Ramos (cell line): Measurements from ENCODE around the gene LRRC15.

Experiments
- in situ Hi-C: fragments of 300-500 bp; cut with MboI; formaldehyde crosslinking; loops from one replicate; pipeline ENCODE4 v1.14.3; 2022; ENCODE audit warnings: low sequenced_read_pairs; ENCODE audit not compliant: unreplicated experiment

The LRRC15 gene

DNA sequence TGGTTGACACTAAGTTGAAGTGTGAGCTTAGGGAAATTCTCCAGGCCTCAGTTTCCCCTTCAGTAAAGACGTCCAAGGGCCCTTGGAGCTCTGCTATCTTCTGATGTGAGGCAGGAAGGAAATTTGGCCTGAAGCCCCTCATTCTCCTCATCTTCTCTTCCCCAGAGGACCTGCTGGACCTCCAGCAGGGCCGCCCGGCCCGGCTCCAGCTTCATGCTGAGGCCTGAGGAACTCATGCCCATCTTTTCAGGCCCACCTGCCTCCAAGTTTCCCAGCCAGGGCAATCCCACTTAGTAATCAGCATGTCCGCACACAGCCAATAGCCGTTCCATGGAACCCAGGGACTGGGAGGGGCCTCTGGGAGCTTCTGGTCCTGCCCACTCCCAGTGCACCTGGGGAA is 4.0 kb downstream of the LRRC15 start:
- in situ Hi-C loops, result no loop called here

DNA sequence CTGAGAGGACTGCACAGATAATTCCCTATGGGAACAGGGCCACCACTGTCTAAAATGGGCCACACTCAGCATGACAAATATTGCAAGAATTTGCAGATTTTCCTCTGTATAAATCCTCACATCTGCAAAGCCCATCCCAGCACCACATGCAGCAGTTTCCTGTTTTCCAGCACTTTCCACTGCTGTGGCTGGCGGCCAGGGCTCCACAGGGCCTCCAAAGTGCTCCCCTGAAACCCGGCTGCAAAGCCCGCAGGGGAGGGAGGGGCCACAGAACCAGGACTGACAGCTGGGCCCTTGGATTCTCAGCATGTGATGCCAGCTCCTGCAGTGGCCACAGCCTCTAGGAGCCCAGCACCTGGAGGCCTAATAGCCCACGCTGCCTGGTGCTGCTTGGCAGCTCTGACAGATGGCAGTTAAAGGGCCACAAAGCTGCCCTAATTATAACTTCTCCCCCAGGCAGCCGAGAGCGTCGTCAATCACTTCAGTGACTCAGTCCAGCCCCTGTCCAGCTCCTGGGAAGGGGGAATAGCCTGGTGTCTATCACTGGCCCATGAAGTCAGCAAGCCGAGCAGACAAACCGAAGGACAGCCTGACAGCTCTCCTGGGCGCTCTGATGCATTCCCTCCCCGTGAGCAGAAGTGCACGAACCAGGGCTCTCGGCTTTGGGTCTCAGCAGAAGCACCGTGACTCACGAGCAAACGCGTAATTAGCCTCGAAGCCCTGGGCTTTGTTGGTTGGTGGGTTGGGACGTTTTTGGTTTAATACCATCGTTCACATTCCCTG is 4.7 kb downstream of the LRRC15 start:
- in situ Hi-C loops, result no loop called here

DNA sequence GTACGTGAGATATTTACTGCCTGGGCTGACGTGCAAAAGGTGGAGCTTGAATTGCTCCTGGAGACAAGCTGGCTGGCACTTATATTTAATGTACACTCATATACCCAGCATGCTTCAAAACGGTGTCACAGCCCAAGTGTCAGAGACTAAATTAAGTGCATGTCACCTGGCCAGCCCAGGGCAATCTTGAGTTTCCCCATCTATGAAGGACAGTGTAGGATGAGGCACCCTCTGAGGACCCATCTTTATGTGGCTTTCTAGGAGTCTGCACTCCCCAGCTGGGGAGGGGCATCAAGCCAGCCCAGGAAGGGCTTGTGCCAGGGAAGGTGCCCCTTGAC is 5.3 kb downstream of the LRRC15 start:
- in situ Hi-C loops, result no loop called here

DNA sequence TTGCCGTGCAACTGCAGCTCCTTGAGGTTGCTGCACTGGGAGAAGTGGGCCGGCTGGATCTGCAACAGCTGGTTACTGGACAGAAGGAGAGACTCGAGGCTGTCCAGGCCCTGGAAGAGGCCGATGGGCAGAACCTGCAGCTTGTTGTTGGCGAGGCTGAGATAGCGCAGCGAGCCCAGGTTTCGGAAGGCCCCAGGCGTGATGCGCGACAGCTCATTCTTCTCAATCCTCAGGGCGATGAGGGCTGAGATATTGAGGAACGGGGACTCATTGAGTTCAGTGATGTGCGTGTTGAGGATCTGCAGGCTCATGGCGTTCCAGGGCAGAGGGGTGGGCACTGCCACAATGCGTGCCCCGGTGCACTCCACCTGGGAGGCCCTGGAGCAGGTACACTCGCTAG is 9.0 kb downstream of the LRRC15 start:
- in situ Hi-C loops, result no loop called here

DNA sequence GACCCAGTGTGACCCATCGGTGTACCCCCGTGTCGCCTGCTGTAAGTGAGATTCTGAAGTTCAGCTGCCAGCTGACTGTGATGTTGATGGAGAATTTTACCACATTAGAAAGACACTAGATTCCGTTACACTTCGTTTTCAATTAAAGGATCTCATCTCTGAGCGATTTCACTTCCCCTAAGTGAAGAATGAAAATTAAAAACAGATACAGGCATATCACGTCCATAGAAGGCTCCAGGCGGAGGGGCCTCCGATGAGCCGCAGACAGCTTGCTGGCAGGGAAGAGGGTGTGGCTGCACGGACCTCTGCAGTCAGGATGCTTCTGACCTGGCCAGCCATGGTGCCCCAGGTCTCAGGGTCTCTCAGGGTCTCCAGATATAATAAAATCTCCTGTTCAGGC is 11.9 kb downstream of the LRRC15 start:
- in situ Hi-C loops, result no loop called here

DNA sequence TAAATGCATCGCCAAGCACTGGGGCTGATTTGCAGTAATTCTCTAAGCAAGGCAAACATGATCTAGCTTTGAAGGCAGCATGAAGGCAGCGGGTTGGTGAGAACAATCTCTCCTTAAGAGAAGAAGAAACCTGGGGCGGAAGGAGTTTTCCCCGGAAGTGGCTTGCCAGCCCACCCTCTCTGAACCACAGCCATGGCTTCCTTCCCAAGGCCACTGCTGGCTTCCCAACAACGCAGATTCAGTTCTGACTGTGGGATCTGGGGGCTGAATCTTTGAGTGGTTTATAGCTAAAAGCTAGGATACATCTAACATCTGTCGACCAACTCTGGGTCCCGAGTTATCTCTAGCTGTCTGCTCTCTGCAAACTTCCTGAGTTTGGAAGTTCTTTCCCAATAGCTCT is 14.2 kb downstream of the LRRC15 start:
- in situ Hi-C loops, result no loop called here

DNA sequence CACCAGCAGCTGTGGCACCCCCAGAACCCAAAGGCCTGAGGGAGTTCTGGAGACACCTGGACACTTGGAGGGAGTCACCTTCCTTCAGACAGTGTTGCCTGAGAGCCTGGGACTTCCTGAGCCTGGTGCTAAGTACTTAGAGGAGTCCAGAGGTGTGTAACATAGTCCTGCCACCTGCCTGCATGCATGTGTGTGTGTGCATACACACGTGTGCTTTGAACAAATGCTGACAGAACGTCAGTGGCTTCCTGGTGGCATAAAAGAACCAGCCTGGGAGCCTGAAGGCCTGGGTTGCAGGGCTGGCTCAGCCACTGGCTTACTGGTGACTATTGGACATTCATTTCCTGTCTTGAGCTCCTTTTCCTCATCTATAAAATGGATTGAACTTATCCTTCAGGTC is 15.2 kb downstream of the LRRC15 start:
- in situ Hi-C loops, result no loop called here

DNA sequence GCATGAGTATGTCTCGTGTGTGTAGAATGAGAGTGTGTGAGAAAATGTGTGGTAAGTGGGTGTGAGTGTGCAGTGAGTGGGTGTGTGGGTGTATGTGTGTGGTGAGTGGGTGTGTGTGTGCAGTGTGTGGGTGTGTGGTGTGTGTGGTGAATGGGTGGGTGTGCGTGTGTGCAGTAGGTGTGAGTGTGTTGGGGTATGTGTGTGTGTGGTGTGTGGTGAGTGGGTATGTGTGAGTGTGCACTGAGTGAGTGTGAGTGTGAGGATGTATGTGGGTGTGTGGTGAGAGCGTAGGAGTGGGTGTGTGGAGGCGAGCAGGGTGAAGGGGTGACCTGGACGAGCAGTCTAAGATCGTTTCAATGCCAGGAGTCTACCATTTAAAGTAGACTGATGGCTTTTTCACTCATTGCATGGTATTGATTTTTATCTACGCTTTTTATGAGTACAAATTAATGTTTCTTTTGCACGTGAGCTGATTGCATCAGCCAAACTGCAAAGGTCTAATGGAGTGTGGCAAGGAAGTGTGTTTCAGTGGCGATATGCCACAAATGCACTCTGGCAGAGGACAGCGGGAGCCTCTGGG is 16.8 kb downstream of the LRRC15 start:
- in situ Hi-C loops, result no loop called here

DNA sequence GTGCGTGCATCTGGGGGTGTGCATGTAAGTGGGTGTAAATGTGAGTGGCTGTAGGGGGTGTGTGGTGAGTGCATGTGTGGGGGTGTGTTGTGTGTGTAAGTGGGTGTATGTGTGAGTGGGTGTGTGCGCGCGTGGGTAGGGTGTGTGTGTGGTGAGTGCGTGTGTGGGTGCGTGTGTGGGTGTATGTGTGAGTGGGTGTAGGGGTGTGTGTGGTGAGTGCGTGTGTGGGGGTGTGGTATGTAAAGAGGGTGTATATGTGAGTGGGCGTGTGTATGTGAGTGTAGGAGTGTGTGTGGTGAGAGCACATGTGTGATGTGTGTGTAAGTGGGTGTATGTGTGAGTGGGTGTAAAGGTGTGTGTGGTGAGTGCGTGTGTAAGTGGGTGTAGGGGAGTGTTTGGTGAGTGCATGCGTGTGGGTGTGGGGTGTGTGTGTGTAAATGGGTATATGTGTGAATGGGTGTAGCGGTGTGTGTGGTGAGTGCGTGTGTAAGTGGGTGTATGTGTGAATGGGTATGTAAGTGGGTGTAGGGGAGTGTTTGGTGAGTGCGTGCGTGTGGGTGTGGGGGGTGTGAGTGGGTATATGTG is 17.5 kb downstream of the LRRC15 start:
- in situ Hi-C loops, result no loop called here

DNA sequence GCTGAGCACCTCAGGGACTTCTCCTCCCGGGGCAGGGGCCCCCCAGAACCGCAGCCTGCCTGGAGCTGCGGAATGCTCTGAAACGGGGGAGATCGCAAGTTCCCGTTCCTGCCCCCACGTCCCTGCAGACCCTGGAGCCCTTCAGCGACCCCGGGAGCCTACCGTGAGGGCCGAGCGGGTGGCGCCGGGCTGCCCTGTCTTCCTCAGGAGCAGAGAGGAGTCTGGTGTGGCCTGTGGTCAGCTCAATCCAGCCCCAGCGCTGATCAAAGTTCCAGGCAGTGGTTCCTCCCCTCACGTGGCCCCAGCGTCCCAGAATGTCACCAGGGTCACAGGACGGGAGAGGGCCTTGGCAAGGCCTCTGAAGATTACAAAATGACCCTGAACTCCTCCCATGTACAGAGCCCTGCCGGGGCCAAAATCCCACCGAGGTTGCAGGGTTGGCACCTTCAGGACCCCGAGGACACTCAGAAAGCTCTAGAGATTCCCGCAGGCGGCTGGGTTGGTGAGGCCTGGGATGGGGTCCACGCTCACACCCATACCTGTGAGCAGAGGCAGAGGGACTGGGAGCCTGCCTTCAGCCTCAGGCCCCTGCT is 18.4 kb downstream of the LRRC15 start, which contains the start of gene CPN2:
Gene CPN2 (minus strand): TSS at position 249 of the 593 bp plus-strand sequence. CDS start 8,626 bp downstream, outside the sequence.
- in situ Hi-C loops, result no loop called here

DNA sequence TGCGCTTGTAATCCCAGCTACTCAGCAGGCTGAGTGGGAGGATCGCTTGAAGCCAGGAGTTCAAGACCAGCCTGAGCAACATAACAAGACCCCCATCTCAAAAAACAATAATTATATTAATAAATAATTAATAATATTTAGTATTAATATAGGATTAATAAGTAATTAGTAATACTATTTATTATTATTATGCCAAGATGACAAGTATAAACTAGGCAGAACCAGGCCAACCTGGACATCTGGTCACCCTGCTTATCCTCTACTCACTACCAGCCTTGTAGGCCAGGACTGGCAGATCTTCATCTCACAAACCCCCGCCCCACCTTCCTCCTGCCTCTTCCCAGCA is 18.8 kb downstream of the LRRC15 start:
- in situ Hi-C loops, result no loop called here

DNA sequence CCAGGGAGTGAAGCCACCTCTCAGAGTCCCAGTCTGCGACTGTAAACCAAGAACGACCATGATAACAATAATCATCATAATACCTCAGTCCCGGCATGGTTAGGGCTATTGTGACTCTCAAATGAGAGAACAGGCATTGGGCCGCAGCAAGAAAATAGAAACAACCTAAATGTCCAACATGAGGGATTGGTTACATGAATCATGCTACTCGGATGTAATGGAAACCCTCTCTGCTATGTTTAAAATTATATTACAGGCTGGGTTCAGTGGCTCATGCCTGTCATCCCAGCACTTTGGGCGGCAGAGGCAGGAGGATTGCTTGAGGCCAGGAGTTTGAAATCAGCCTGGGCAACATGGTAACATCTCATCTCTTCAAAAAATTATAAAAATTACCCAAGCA is 21.2 kb downstream of the LRRC15 start:
- in situ Hi-C loops, result no loop called here

DNA sequence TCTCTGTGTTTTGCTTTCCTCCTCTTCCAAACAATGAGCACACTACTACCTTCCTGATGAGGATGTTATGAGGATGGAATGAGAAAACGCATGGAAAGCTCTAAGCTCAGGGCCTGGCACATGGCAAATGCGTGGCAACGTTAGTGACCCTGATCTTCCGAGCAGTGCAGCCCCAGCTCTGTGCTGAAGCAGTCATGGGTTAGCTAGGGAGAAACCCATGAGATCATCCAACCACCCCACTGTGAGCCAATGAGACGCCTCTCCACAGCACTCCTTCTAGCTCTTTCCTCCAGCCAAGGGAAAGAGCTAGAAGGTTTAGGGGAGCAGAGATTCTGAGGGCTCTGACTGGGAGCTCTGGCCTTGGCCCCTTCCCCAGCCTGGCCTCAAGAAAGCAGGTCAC is 22.9 kb downstream of the LRRC15 start:
- in situ Hi-C loops, result no loop called here

DNA sequence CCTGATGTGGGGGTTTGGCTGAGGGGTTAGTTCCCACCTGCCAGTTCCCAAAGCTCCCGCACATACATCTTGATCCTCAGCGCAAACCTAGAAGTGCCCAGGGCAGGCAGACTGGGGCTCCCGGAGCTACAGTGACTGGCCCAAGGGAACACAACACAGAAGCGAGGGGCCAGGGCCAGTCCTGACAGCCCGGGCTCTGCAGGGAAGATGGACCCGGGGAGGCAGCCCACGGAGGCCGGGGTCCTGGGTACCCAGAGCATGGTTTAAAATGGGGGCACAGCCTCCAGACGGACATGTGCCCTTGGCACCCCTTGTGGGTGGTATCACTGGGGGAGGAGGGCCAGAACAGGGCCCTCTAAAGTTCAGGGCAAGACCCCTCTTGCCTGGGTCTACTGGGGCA is 23.5 kb downstream of the LRRC15 start:
- in situ Hi-C loops, result no loop called here

DNA sequence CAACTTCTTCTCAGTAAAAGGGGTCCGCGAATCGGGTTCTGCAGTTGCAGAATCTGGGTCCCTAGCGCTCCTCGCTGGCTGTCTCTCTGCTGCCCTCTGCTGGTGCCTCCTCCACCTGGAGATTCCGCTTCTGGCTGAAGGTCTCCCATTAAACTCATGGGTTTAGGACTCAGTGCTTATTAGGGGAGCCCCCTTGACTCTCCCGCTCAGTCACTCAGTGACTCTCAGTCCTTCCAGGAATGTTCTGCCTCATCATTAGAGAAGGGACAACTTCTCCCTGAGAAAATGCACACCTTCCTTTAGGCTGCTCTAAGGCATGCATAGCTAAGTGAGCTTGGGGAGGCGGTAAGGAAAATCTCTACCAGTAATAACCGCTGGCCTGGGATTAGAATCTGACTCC is 25.5 kb downstream of the LRRC15 start:
- in situ Hi-C loops, result no loop called here

DNA sequence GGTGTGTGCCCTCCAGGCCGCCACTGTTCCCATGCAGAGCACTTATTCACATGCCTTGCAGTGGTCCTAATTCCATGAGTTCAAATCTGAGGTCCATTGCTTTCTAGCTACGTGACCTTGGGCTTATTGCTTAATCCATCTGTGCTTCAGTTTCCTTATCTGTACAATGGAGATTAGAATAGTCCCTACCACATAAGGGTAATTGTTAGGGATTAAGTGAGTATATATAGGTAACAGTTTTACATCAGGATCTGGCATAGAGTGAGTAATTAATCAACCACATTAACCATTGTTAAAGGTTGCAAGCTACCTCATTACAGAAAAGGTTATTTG is 26.0 kb downstream of the LRRC15 start:
- in situ Hi-C loops, result no loop called here

DNA sequence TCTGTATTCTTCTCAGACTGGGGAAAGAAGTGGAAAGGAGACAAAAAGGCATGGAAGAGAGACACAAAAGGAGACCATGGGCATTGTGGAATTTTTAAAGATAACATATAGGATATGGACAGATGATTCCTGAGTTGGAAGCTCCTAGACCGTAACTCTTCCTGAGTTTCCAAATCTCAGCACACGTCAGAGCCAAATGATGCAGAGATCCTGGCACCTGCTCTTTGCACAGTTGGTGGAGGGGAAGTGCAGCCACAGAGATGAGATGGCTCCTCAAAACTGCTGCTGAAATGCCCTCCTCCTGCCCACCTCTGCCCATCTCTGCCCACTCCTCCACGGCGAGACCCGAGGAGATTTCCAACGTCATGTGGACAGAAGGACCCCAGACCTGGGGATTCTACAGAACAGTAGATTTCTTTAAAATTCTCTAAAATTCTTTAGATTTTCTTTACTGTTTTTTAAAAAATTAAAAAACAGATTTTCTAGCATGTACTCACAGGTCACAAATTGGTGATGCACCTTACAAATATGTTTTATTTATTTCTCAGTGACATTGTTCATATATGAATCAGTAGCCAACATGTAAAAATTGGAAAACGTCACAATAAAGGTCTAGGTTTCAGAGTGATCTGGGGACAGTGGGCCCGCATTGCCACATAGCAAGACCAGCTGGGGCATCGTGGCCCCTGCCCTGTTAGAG is 26.5 kb downstream of the LRRC15 start:
- in situ Hi-C loops, result no loop called here

DNA sequence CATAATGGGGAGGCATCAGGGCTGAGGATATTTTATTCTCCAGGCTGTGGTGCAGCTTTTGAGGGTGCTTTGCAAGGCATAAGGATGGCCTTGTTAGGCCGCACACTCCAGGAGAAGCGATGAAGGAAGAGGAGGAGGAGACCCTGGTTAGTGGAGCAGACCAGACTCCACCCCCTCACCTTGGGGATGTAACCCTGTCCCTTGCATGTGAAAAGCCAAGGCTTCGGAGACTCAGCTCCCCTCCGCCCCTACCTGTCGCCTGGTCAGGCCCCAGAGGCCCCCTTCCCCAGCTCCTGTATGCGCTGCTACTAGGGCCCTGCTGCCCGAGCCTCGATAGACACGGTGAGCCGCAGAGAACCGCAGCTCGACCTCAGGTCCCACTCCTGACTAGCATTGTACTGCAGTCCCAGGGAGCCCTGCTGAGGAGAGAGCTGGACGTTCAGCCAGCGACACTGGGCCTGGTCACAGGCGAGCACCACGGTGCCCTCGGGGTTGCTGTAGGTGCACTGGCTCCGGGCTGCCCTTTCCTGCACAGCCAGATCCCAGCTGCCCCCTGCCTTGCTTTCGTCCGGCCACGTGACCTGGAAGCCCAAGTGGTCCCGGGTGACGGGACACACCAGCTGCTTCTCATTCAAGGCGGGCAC is 28.7 kb downstream of the LRRC15 start:
- in situ Hi-C loops, result no loop called here

DNA sequence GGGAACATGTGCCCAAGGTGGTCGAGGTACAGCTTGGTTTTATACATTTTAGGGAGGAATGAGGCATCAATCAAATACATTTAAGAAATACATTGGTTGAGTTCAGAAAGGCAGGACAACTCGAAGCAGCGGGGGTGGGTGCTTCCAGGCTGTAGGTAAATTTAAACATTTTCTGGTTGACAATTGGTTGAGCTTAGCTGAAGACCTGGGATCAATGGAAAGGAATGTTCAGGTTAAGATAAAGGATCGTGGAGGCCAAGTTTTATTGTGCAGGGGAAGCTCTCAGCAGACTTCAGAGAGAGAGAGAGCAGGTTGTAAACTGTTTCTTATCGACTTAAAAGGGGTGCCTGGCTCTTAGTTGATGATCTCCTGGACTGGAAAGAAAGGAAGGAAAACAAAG is 29.7 kb downstream of the LRRC15 start:
- in situ Hi-C loops, result loop anchor here (10.0 kb wide), 1 partner anchor 255 kb away; no protein-coding TSS in a partner anchor

DNA sequence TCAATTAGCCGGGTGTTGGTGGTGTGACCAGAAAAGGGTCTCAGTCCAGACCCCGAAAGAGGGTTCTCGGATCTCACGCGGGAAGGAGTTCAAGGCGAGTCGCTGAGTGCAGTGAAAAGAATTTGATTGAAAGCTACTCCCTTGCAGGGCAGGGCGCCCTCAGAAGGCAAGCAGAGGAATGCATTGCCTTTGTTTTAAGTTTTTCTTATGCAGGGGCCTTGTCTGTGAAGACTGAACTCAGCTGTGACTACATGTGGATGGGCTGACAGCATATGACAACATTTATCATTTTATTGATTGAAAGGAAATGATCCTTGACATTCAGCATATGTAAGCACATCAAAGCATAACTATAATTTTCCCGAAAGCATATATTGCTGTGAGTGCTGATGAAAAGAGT is 30.2 kb downstream of the LRRC15 start:
- in situ Hi-C loops, result loop anchor here (10.0 kb wide), 1 partner anchor 255 kb away; no protein-coding TSS in a partner anchor
